Hippocampal formation (tissue), 2 donors: ENCODE measurements around the gene DHRSX.
"Not testable (repeated sequence)": the region's sequence is repeated elsewhere in the genome, so short reads cannot be mapped to it uniquely, and the experiment has no call there.

Source experiments
- DNase-seq, 2 donors: peaks; one replicate each; lab custom pipeline; 2025; lab: John Stamatoyannopoulos, UW

The DHRSX gene

DNA sequence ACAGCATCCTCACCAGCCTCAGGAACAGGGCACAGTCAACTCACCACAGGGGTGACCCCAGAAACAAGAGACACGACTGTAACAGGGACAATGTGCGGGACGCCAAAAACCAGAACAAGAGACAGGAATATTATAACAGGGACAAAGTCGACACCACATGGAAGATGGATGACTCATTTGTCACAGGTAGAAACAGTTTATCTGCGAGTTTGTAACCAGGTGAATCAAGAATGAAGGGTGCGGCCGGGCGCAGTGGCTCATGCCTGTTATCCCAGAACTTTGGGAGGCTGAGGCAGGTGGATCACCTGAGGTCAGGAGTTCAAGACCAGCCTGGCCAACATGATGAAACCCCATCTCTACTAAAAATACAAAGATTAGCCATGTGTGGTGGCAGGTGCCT lies 44.7 kb downstream of the DHRSX start:
- not testable (repeated sequence) for DNase-seq

DNA sequence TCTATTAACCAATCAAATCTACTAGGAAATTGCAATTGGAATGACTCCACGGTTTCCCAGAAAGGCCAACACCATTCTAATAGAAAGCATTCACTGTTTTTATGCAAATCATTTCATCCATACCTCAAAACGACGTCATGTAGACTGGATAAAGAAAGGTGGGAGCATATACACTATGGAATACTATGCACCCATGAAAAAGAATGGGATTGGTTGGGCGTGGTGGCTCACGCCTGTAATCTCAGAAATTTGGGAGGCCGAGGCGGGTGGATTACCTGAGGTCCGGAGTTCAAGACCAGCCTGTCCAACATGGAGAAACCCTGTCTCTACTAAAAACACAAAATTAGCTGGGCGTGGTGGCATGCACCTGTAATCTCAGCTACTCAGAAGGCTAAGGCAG lies 46.2 kb downstream of the DHRSX start:
- DNase-seq, result not testable (repeated sequence)

DNA sequence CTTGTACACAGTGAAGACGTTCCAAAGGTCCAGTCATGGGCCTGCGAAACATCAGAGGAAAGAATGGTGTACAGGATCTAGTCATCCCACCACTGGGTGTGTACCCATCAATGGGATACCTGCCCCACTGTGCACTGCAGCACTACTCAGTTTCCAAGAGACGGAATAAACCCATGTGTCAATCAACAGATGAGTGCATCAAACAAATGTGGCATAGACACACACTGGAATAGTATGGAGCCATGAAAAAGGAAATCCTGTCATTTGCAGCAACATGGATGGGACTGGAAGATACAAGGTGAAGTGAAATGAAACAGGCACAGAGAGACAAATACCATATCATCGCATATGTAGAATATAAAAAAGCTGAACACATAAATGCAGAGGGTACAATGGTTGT lies 48.0 kb downstream of the DHRSX start:
- no peak for DNase-seq

DNA sequence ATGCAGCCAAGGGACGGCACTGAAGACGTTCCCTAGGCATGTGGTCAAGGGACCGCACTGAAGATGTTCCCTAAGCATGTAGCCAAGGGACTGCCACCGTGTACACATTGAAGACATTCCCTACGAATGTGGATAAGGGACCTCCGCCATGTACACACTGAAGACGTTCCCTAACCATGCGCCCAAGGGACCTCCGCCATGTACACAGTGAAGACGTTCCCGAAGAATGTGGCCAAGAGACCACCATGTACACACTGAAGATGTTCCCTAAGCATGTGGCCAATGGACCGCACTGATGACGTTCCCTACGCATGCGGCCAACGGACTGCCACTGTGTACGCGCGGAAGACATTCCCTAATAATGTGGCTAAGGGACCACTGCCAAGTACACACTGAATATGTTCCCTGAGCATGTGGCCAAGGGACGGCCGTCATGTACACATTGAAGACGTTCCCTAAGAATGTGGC lies 48.4 kb downstream of the DHRSX start:
- no peak for DNase-seq

DNA sequence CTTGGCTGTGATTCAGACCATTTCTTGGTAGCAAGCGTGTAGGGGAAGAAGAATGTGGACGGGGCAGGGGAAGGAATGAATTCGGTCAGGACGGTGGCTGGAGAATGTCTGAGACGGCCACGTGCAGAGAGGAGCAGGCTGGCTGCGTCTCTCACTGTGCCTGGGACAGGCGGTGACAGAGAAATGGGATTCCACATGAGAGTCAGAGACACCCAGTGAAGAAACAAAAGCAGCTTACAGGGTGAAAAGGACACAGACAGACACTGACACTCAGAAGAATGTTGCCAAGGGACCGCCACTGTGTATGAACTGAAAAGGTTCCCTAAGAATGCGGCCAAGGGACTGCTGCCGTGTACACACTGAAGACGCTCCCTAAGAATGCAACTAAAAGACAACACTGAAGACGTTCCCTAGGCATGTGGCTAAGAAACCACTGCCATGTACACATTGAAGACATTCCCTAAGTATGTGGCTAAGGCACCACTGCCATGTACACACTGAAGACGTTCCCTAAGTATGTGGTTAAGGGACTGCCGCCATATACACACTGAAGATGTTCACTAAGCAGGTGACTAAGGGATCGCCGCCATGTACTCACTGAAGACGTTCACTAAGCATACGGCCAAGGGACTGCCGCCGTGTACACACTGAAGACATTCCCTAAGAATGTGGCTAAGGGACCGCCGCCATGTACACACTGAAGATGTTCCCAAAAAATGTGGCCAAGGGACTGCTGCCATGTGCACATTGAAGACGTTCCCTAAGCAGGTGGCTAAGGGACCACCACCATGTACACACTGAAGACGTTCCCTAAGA lies 49.1 kb downstream of the DHRSX start:
- no peak for DNase-seq

DNA sequence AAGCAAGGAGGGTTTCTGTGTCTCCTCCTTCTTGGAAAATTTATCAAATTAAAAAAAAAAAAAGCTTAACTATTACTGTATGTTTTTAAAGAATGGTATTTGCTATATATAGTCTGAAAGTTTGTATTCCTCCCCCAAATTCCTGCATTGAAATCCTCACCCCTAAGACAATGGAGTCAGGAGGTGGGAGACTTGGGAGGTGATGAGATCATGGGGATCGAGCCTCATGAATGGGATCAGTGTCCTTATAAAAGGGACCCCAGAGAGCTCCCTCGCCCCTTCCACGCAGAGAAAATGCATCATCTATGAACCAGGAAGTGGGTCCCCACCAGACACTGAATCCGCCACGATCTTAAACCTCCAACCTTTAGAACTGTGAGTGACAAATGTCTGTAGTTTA lies 50.1 kb downstream of the DHRSX start:
- DNase-seq, result no peak

DNA sequence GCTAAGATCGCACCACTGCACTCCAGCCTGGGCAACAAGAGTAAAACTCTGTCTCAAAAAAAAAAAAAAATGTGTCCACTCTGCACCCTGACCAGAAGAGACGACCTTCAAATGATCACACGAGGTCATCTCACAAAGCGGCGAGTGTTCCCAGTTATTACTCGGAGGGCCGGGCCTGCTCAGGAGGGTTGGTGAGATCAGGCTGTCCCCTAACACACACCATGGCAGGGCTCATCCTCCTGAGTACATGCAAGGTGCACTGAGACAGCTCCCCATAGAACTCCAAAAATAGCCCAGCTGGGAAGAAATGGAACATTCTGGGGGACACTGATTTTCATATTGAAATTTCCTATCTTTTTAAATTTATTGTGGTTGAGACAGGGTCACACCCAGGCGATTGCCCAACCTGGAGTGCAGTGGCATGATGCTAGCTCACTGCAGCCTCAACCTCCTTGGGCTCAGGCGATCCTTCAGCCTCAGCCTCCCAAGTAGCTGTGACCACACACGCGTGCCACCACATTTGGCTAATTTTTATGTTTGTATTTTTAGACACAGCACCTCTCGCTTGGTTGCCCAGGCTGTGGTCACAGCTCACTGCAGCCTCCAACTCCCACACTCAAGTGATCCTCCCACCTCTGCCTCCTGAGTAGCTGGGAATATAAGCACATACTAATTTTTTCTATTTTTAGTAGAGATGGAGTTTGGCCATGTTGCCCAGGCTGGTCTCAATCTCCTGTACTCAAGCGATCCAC lies 51.5 kb downstream of the DHRSX start:
- no peak for DNase-seq

DNA sequence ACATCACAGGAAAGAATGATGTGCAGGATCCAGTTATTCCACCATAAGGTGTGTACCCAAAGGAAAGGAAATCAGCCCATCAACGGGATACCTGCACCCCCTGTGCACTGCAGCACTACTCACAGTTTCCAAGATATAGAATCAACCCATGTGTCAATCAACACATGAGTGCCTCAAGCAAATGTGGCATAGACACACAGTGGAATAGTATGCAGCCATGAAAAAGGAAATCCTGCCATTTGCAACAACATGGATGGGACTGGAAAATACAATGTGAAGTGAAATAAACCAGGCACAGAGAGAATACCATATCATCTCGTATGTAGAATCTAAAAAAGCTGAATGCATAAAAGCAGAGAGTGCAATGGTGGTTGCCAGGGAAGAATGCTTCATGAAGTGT lies 53.3 kb downstream of the DHRSX start:
- DNase-seq, result no peak

DNA sequence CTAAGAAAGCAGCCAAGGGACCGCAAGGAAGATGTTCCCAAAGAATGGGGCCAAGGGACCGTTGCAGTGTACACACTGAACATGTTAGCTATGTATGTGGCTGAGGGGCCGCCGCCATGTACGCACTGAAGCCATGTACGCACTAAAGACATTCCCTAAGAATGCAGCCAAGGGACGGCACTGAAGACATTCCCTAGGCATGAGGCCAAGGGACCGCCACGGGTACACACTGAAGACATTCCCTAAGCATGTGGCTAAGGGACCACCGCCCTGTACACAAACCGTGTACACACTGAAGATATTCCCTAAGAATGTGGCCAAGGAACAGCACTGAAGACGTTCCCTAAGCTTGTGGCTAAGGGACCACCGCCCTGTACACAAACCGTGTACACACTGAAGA lies 54.0 kb downstream of the DHRSX start:
- DNase-seq, result no peak

DNA sequence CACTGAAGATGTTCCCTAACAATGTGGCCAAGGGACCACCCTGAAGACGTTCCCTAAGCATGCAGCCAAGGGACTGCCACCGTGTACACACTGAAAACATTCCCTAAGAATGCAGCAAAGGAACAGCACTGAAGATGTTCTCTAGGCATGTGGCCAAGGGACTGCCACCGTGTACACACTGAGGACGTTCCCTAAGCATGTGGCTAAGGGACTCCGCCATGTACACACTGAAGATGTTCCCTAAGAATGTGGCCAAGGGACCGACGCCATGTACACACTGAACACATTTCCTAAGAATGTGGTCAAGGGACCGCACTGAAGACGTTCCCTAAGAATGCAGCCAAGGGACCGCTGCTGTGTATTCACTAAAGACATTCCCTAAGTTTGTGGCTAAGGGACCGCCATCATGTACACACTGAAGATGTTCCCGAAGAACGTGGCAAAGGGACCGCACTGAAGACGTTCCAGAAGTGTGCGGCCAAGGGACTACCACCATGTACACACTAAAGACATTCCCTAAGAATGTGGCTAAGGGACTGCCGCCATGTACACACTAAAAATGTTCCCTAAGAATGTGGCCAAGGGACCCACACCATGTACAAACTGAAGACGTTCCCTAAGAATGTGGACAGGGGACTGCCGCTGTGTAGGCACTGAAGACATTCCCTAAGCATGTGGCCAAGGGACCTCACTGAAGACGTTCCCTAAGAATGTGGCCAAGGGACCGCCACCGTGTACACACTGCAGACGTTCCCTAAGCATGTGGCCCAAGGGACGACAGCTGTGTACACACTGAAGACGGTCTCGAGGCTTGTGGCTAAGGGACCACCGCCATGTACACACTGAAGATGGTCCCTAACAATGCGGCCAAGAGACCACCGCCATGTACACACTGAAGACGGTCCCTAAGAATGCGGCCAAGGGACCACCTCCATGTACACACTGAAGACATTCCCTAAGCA lies 54.8 kb downstream of the DHRSX start:
- DNase-seq, result no peak

DNA sequence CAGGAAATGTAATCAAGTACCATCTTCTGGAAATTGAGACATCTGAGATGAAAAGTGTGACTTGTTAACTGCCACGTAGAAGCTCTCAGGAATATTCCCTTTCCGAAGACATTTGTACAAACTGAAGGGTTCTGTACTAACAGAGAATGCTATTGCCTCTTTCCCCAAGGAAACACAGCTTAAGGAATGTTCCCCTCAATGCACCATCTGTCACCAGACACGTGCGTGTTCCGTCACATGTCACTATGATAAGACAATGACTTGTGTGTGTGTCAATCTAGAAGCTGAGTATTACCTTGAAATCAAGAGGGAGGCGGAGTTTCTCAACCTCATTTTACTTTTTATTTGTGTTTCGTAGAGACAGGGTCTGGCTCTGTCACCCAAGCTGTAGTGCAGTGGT lies 58.1 kb downstream of the DHRSX start:
- DNase-seq, result no peak

DNA sequence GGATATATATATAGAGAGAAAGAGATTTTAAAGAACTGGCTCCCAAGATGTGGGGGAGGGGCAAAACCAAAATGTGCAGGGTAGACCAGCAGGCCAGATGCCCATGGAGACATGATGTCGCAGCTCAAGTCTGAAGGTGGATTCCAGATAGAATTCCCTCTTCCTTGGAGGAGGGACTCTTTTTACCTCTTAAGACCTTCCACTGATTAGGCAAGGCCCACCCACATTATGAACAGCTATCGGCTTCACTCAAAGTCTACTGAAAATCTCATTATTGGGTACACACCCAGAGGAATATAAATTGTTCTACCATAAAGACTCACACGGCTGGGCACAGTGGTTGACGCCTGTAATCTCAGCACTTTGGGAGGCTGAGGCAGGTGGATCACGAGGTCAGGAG lies 59.3 kb downstream of the DHRSX start:
- DNase-seq, result no peak

DNA sequence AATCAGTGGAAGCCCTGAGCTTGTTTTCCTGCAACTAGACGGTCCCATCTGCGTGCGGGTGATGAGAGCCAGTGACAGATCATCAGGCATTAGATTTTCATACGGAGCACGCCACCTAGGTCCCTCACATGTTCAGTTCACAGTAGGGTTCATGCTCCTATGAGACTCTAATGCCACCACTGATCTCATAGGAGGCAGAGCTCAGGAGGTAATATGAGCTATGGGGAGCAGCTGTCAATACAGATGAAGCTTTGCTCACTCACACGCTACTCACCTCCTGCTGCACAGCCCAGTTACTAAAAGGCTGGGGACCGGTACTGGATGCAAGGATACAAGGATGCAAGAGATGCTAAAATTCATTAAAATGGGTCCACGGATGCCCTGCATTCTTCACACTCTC lies 61.2 kb downstream of the DHRSX start:
- DNase-seq, result no peak

DNA sequence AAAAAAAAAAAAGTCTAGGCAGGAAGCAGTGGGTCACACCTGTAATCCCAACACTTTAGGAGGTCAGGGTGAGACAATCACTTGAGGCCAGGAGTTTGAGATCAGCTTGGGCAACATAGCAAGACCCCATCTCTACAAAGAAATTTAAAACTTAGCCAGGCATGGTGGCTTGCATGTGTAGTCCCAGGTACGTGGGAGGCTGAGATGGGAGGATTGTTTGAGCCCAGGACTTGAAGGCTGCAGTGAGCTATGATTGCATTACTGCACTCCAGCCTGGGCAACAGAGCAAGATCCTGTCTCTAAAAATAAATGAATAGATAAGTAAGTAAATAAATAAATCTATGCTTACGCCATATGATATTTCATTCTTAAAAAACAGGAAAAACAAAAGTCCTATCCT lies 65.3 kb downstream of the DHRSX start:
- DNase-seq, result no peak

DNA sequence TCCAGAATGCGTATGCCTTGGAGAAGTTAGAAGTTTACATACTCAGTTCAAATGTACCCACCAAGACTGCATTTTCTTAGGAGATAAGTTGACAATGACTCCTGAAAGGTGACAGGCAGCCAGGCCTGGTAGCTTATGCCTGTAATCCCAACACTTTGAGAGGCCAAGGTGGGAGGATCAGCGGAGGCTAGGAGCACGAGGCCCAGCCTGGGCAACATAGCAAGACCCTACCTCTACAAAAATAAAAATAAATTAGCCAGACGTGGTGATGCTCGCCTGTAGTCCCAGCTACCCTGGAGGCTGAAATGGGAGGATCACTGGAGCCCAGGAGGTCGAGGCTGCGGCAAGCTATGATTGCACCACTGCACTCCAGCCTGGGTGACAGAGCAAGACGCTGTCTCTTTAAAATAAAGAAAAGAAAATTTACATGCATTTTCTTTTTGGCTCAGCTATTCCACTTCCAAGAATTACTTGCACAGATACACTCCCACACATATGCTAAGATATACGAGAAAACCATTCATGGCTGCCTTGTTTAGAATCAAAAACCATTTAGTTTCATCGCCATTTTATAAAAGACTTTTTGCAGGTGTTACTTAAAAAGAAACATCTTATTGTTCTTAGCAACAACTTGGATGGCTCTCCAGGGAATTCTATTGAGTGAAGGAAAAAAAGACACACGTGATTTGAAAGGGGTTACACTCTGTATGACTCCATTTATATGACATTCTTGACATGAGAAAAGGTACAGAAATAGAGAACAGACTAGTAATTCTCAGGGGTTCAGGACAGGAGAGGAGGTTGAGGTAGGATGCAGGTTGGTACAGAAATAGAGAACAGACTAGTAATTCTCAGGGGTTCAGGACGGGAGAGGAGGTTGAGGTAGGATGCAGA lies 66.3 kb downstream of the DHRSX start:
- DNase-seq, result no peak

DNA sequence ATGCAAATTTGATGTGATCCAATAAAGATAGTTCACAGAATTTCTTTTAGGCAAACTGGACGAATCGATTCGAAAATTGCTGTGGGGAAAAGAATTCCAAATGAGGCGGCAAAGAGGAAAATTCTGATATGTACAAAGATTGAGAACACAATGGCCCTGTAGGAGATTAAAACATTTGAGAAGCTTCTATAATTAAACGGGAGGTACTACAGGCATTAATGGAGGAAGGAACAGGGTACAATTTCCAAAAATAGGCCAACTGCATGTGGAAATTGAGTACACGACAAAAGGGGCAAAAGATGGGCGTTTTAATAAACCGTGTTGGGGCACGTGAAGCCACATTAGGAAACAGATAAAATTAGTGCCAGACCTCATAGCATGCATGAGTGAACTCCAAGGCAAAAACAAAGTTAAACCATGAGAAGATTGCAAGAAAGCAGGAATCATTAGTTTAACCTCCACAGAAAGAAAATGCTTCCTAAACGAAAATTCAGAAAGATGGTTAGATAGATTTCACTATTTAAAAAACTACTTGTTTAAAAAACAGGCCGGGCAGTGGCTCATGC lies 68.4 kb downstream of the DHRSX start:
- no peak for DNase-seq

DNA sequence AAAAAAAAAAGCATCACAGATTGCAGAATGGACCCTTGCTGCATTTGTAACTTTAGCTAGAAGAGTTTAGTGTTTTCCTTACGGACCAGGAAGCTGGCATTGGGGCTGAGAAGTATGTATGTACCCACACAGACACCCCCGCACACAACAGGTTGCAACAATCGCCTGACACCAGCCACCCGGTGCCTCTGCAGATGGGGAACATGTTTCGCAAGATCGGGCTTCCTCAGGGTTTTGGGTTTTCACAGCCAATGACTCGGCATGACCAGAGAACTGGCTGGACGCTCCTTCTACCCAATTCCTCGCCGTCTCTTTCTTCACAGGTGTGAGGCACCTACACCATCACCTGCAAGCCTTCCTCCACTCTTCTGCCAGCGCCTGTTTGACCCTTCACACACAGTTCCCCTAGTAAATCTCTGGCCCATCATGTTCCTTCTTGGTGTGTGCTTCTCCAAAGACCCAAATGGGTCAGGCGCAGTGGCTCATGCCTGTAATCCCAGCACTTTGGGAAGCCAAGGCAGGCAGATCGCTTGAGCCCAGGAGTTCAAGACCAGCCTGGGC lies 70.4 kb downstream of the DHRSX start:
- no peak for DNase-seq

DNA sequence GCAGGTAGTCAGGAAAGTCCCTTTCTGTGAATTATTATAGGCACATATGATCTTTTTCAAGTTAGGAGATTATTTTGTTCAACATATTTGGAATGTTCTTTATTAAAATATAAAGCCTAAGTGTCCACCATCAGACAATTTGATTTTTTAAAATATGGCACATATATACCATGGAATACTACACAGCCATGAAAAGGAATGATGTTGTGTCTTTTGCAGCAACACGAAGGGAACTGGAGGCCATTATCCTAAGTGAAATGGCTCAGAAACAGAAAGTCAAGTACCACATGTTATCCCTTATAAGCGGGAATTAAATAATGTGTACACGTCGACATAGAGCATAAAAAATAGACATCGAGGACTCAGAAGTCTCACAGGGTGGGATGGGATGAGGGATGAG lies 73.0 kb downstream of the DHRSX start:
- DNase-seq, result no peak

DNA sequence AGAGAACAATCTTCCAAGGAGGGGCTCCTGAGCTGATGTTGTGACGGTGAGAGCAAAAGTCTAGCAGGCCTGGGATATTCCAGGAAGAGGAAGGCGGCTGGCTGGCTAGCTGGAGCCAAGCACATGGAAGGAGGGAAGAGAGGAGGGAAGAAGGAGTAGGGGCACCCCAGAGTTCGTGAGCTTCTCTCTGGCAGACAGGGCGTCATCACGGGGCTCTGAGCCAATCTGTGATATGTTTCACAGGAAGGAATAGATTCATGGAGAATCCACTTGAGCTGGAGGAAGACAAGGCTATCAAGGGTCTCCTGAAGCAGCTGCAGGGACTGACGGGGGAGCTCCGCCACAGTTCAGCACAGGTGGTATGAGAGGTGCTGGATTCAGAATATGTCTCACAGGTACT lies 73.6 kb downstream of the DHRSX start:
- no peak for DNase-seq

DNA sequence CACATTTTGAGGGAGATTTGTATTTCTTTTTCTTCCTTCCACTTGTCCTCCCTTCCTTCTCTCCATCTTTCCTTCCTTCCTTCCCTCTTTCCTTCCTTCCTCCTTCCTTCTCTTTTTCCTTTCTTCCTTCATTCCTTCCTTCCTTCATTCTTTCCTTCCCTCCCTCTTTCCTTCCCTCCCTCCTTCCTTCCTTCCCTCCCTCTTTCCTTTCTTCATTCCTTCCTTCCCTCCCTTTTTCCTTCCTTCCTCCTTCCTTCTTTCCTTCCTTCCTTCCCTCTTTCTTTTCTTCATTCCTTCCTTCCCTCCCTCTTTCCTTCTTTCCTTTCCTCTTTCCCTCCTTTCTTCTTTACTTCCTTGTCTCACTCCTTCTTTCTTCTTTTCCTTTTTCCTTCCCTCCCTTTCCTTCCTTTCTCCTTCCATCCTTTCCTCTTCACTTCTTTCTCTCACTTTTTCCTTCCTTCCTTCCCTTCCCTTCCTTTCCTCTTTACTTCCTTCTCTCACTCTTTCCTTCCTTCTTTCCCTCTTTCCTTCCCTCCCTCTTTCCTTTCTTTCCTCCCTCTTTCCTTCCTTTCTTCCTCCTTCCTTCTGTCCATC lies 74.4 kb downstream of the DHRSX start:
- DNase-seq, result no peak
